ENCODE results near the gene SYPL1. TPM values are rescaled to one million over a fixed set of nuclear protein-coding genes. Genes with fewer than 3 reads are reported as not detected.

SYPL1 gene
- total and polyA plus RNA-seq, 9 of the 15 experiments (the other 6 are each of a cell fraction or from before 2014, with no cell fraction given): 23.8 to 214 (median 70.2) TPM

DNA sequence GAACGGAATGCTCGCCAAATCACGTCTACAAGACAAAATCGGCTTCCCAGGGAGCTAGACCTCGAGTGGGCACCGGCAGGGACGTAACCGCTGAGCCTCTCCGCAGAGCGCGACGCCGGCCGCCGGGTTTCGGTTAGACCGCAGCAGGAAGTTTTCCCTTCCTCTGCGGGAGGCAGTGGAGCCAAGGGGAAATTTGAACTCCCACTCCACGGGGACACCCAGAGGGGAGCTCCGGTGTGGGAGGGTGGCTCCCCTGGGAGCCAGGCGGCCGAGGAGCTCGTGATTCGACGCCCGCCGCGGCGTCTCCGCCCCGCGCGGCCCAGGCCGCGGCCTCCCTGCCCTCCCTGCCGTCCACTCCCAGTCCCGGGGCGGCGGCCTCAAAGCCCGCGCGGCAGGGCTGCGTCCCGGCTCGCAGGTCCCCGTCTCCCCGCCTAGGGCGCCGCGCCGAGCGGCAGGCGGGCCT, 426 bp downstream of the SYPL1 start (continued):
- TF ChIP-seq STAT5A (IDR thresholded peaks at IDR 0.05; ENCODE audit: borderline replicate concordance, low read length) (no peak), ZNF316 (IDR thresholded peaks at IDR 0.05) (no peak), L3MBTL2 (IDR thresholded peaks at IDR 0.05) (peak; percentile 91), RBM22 (IDR thresholded peaks at IDR 0.05; ENCODE audit: low read depth, low read length, poor library complexity, severe bottlenecking) (no peak), JUN (IDR thresholded peaks at IDR 0.05; ENCODE audit: borderline replicate concordance, low read depth, low read length) (no peak), JUN (CRISPR knock-in tag; IDR thresholded peaks at IDR 0.05; ENCODE audit: borderline replicate concordance) (0 out of 2 replicates have a peak, but pooled peaks have one; percentile 32), RNF2 (IDR thresholded peaks at IDR 0.05) (peak; percentile 74), ZNF583 (CRISPR knock-in tag; IDR thresholded peaks at IDR 0.05) (peak; percentile 87), RB1 (IDR thresholded peaks at IDR 0.05; ENCODE audit: low read depth) (peak; percentile 82), TARDBP (IDR thresholded peaks at IDR 0.05) (peak; percentile 95), MTF1 (CRISPR knock-in tag; IDR thresholded peaks at IDR 0.05; ENCODE audit: borderline replicate concordance) (0 out of 2 replicates have a peak, but pooled peaks have one; percentile 39), MECOM (CRISPR knock-in tag; IDR thresholded peaks at IDR 0.05) (0 out of 2 replicates have a peak, but pooled peaks have one; percentile 67), CBFB (CRISPR knock-in tag; IDR thresholded peaks at IDR 0.05) (no peak), RCOR1 (IDR thresholded peaks at IDR 0.05; ENCODE audit: borderline replicate concordance in 1 of 2, low read depth in 2 of 2, low read length in 2 of 2) (no peak), MAFK (IDR thresholded peaks at IDR 0.05; ENCODE audit: low read length) (no peak)
- TF ChIP-seq, protein P1, sequence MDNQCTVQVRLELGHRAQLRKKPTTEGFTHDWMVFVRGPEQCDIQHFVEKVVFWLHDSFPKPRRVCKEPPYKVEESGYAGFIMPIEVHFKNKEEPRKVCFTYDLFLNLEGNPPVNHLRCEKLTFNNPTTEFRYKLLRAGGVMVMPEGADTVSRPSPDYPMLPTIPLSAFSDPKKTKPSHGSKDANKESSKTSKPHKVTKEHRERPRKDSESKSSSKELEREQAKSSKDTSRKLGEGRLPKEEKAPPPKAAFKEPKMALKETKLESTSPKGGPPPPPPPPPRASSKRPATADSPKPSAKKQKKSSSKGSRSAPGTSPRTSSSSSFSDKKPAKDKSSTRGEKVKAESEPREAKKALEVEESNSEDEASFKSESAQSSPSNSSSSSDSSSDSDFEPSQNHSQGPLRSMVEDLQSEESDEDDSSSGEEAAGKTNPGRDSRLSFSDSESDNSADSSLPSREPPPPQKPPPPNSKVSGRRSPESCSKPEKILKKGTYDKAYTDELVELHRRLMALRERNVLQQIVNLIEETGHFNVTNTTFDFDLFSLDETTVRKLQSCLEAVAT (IDR thresholded peaks at IDR 0.05): peak in 1 of 2 experiments; percentile 46; a peak in 2 of 4 replicates
- TF ChIP-seq, protein P2, sequence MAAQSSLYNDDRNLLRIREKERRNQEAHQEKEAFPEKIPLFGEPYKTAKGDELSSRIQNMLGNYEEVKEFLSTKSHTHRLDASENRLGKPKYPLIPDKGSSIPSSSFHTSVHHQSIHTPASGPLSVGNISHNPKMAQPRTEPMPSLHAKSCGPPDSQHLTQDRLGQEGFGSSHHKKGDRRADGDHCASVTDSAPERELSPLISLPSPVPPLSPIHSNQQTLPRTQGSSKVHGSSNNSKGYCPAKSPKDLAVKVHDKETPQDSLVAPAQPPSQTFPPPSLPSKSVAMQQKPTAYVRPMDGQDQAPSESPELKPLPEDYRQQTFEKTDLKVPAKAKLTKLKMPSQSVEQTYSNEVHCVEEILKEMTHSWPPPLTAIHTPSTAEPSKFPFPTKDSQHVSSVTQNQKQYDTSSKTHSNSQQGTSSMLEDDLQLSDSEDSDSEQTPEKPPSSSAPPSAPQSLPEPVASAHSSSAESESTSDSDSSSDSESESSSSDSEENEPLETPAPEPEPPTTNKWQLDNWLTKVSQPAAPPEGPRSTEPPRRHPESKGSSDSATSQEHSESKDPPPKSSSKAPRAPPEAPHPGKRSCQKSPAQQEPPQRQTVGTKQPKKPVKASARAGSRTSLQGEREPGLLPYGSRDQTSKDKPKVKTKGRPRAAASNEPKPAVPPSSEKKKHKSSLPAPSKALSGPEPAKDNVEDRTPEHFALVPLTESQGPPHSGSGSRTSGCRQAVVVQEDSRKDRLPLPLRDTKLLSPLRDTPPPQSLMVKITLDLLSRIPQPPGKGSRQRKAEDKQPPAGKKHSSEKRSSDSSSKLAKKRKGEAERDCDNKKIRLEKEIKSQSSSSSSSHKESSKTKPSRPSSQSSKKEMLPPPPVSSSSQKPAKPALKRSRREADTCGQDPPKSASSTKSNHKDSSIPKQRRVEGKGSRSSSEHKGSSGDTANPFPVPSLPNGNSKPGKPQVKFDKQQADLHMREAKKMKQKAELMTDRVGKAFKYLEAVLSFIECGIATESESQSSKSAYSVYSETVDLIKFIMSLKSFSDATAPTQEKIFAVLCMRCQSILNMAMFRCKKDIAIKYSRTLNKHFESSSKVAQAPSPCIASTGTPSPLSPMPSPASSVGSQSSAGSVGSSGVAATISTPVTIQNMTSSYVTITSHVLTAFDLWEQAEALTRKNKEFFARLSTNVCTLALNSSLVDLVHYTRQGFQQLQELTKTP (IDR thresholded peaks at IDR 0.05; ENCODE audit: low read depth in 1 of 2, partially characterized antibody in 2 of 2): peak in 1 of 2 experiments; percentile 5
- TF ChIP-seq, protein P3, sequence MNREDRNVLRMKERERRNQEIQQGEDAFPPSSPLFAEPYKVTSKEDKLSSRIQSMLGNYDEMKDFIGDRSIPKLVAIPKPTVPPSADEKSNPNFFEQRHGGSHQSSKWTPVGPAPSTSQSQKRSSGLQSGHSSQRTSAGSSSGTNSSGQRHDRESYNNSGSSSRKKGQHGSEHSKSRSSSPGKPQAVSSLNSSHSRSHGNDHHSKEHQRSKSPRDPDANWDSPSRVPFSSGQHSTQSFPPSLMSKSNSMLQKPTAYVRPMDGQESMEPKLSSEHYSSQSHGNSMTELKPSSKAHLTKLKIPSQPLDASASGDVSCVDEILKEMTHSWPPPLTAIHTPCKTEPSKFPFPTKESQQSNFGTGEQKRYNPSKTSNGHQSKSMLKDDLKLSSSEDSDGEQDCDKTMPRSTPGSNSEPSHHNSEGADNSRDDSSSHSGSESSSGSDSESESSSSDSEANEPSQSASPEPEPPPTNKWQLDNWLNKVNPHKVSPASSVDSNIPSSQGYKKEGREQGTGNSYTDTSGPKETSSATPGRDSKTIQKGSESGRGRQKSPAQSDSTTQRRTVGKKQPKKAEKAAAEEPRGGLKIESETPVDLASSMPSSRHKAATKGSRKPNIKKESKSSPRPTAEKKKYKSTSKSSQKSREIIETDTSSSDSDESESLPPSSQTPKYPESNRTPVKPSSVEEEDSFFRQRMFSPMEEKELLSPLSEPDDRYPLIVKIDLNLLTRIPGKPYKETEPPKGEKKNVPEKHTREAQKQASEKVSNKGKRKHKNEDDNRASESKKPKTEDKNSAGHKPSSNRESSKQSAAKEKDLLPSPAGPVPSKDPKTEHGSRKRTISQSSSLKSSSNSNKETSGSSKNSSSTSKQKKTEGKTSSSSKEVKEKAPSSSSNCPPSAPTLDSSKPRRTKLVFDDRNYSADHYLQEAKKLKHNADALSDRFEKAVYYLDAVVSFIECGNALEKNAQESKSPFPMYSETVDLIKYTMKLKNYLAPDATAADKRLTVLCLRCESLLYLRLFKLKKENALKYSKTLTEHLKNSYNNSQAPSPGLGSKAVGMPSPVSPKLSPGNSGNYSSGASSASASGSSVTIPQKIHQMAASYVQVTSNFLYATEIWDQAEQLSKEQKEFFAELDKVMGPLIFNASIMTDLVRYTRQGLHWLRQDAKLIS (CRISPR knock-in tag; IDR thresholded peaks at IDR 0.05): peak; percentile 28; the same call in 1 of the 2 replicates
- TF ChIP-seq, protein P4, sequence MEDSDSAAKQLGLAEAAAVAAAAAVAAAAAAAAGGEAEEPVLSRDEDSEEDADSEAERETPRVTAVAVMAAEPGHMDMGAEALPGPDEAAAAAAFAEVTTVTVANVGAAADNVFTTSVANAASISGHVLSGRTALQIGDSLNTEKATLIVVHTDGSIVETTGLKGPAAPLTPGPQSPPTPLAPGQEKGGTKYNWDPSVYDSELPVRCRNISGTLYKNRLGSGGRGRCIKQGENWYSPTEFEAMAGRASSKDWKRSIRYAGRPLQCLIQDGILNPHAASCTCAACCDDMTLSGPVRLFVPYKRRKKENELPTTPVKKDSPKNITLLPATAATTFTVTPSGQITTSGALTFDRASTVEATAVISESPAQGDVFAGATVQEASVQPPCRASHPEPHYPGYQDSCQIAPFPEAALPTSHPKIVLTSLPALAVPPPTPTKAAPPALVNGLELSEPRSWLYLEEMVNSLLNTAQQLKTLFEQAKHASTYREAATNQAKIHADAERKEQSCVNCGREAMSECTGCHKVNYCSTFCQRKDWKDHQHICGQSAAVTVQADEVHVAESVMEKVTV (CRISPR knock-in tag; IDR thresholded peaks at IDR 0.05): 0 out of 2 replicates have a peak, but pooled peaks have one; percentile 9

Measured in K562 (cell line).